Epithelial cell of proximal tubule (primary cell): Measurements from ENCODE around the gene TFPI2. TPM values are rescaled to one million over a fixed set of nuclear protein-coding genes. Genes with fewer than 3 reads are reported as not detected.
"Not testable (repeated sequence)": the region's sequence is repeated elsewhere in the genome, so short reads cannot be mapped to it uniquely, and the experiment has no call there.

ENCODE experiments used
- DNase-seq: peaks from one replicate; pipeline ENCODE4 v3.0.0-alpha.2; 2011; ENCODE audit warnings: low read depth
- H3K4me3 ChIP-seq: 2 replicates; pipeline ENCODE4 v1.5.1; 2011; ENCODE audit warnings: low read depth, mild to moderate bottlenecking, low read length
- total RNA-seq: library from RNA; depleted of rRNA; stranded (reverse); fragments of >200 nt; gene quantifications from 2 replicates; pipeline ENCODE4 v1.2.3, GENCODE V29; 2015
- TF ChIP-seq, protein P1 (sequence below): conservative IDR thresholded peaks from 2 replicates; pipeline ENCODE4 v1.5.1; 2012; ENCODE audit warnings: low read depth, mild to moderate bottlenecking, low read length

TFPI2 gene
- total RNA-seq, 1 donor from 2014 or later = 162 TPM

DNA sequence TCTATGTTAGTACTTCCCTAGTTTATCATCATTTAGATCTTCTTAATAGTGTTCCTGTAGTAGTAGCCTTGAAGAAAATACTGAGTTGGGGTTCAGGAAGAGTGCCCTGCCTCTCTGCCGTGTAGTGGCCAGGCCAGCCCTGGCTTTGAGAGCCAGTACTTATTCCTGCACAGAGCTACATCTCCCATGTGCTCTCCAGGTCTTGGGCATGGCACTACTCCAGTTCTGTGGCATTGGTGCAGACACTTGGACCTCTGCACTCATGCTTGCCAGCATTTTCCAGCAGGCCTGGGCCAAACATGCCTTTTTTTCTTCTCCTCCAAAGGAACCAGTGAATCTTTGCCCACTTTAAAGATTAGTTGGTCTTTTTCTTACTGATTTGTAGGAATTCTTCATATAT, 36.2 kb upstream of the TFPI2 start:
- TF ChIP-seq, protein P1, sequence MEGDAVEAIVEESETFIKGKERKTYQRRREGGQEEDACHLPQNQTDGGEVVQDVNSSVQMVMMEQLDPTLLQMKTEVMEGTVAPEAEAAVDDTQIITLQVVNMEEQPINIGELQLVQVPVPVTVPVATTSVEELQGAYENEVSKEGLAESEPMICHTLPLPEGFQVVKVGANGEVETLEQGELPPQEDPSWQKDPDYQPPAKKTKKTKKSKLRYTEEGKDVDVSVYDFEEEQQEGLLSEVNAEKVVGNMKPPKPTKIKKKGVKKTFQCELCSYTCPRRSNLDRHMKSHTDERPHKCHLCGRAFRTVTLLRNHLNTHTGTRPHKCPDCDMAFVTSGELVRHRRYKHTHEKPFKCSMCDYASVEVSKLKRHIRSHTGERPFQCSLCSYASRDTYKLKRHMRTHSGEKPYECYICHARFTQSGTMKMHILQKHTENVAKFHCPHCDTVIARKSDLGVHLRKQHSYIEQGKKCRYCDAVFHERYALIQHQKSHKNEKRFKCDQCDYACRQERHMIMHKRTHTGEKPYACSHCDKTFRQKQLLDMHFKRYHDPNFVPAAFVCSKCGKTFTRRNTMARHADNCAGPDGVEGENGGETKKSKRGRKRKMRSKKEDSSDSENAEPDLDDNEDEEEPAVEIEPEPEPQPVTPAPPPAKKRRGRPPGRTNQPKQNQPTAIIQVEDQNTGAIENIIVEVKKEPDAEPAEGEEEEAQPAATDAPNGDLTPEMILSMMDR = no peak
- DNase-seq = no peak
- no peak overlapping the region for H3K4me3 ChIP-seq

DNA sequence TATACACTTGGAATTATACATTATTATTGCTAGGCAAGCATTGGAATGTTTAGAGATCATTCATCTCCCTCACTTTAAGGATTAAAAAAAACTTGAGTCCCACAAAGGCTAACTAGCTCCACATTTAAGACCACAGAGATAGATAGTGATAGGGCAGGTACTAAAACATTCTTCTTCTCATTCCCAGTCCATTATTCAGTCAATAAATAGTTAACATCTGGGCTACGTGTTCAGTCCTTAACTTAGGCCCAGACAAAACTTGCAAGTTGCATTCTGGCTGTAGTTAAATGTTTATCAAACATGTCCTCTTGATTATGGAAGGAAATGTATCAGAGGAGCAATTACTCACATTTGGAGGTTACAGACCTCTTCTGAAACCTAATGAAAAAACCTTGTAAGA, 33.4 kb upstream of the TFPI2 start:
- peak overlapping the region; percentile 82 for H3K4me3 ChIP-seq
- TF ChIP-seq, protein P1 = no peak
- no peak for DNase-seq

DNA sequence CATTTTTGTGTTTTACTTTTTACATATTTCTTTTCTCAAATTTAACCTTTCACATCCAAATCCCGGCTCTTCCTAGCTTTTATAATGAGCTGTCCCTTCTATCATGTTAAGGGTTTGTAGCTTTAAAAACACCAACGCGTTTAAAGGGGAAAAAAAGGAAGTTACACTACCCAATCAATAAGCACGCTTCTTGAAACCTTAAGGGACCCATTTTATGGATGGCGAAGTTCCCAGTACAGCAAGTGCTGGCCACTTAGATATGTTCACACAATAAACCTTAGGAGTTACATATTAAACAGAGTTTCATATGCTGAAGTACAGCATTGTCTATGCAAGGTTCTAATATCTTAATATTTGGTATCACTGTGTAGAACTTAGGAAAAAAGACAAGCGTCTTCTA, 32.7 kb upstream of the TFPI2 start:
- TF ChIP-seq, protein P1 = no peak
- no peak for DNase-seq
- H3K4me3 ChIP-seq = peak overlapping the region; percentile 82

DNA sequence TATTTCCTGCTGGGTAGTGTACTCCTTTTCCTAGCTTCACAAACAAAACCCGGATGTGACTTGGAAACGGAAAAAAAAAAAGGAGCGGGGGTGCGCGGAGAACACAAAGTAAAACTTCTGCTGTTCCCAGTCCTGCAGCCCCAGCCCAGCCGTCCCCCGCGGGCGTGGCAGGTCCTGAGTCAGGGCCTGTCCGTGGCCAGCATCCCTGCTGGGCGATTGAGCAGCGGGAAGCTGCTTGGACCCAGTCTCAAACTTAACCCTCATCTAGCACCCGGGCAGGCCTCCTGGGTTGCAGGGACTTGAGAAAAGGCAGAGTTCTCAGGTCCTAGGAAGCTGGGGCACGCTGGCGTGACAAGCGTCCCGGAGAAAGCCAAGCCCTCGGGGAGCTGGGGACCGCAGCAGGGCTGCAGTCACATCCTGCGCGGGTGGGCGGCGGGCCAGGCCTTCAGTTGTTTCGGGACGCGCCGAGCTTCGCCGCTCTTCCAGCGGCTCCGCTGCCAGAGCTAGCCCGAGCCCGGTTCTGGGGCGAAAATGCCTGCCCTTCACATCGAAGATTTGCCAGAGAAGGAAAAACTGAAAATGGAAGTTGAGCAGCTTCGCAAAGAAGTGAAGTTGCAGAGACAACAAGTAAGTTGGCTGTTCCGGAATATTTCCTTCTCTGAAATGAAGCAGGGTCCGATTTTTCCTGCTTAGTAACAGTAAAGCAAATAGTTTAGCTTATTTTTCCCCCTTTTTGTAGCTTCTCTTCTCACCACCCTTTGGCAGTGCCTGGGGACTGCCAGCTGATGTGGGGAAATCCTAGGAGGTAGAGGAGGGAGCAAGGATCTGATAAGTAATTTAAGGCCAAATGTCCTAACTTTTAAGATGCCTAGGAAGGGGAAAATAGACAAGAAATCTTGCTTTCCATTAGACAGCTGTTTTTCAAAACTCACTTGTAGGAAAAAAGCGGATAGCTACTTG, 31.3 kb upstream of the TFPI2 start, which contains the start of gene GNG11:
GNG11 (plus strand) TSS at position 129 of the 960 bp plus-strand sequence; CDS start at position 532, 403 bp downstream.
- TF ChIP-seq, protein P1 = no peak
- peak within 1 kb of the TSS; percentile 82 for H3K4me3 ChIP-seq
- no peak for DNase-seq

DNA sequence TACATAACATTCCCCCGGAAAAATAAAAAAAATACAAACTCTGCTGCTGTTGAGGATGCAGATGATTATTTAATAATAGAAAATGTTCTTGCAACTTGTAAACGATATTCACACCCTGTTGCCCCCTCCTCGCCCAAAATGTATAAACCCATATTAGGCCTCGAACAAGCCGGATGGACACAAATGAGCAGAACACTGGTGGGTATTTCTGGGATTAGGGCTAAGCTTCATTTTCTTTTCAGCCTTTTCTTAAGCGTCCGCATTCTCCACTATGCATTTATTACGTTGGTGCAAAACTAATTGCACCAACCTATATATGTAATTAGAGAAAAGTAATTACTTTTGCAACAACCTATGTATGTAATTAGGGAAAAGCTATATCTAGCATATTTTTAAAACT, 30.6 kb upstream of the TFPI2 start:
- TF ChIP-seq, protein P1 = no peak
- DNase-seq = no peak
- peak overlapping the region; percentile 82 for H3K4me3 ChIP-seq

DNA sequence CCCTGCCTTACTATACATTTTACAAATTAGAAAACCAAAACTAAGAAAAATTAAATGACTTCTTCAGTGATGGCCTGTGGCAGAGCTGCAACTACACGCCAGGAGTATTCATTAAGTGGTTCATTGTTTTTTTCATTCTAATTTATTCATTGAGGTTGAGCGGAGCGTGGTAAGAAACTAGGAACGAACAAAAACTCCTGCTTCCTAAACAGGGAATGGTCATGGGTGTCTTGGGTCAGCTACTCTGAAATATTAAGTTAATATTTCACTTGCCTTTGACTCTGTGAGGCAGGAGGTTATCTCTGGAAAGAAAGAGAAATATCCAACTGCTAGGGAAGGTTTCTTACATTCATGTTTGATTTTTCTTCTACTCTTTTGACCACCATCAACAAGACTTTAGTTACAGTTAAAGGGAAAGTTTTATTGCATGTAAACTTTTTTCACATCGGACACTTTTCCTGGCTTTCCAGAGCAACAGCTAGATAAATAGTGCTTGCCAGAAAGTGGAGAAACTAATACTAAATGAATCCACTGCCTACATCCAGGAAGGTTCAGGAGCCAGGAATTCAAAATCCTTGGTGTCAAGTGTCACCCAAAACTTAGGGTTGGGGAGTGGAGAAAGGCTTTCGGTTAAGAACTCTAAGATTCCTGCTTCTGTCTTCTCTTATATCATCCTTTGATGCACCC, 30.1 kb upstream of the TFPI2 start:
- TF ChIP-seq, protein P1 = no peak
- DNase-seq = no peak
- H3K4me3 ChIP-seq = peak overlapping the region; percentile 82

DNA sequence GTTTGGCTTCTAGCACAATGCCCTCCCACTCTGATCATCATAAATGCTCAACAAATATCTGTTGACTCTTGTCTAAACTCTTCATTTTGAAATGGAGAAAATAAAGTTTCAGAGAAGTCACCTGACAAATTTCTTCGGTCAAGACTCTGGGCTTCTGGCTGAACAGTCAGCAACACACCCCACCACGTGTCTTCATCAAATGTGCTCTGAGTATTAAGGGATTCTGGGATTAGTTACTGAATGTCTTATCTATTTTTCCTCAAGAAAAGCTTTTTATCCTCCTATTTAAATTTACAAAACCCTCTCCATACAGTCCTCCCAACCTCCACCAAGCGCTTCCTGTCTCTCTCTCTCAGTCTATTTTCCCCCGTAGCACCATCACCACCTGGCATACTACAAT, 25.8 kb upstream of the TFPI2 start:
- DNase-seq, H3K4me3 ChIP-seq: not testable (repeated sequence)

DNA sequence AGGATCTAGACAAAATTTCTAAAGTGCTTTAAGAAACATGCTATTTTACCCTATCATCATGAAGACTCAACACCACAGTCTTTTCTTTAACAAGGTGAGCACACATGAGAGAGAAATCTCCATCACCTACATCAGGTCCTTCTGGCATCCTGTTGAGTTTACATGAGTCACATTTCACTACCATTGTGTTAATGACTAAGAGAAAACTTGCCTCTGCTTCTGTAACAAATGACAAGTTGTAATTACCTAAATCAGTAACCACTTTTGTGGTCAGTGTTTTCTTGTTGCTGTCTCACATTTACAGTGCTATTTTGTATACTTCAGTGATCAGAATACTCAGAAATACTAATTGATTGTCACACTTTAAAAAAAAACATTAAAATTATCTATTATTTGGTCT, 25.3 kb upstream of the TFPI2 start:
- not testable (repeated sequence) for DNase-seq, H3K4me3 ChIP-seq

DNA sequence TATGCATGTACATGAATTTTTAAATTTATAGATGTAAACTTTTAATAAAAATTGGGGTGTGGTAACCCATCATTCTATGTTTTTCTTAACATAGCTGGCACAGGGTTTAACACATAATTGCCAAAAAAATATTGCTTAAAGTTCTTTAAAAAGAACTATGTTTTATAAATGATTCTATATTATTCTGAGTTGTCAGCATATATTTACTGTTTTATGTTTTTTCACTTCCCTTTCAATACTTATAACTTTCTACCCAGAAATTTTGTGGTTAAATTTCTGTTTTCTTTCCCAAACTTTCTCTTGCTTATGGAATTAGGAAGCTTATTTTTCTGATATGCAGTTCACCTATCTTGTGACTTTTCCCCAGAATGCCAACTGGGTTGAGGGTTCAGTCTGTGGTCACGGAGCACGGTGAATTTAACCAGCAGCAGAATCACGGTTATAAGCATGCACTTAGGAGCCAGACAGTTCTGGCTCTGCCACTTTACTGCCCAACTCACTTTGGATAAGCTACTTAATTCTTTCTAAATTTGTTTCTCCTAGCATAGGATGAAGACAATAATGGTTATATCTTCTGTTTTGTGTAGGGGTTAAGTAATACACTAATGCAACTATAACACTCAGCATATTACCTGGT, 24.8 kb upstream of the TFPI2 start:
- not testable (repeated sequence) for H3K4me3 ChIP-seq, DNase-seq
